Measurements from ENCODE around the gene BROX.

The BROX gene

DNA sequence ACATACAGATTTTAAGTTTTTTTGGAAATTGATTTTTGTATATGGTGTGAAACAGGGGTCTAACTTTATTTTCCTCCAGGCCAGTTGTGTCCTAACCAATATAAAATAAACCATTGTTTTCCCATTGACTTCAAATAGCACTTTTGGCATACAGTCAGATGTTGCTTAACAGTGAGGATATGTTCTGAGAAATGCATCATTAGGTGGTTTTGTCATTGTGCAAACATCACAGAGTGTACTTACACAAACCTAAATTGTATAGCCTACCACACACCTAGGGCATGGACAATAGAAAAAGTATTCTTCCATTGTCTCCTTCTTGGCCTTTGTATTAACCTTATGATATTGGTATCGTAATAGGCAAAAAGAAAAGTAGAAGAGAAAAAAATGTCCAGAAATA lies 65.1 kb downstream of the BROX start:
- no peak overlapping the region for H3K4me3 ChIP-seq (ENCODE audit: insufficient read depth, low read length, poor library complexity, severe bottlenecking)
- no peaks in the 10 kb centered on the region for H3K9me3 ChIP-seq (ENCODE audit: insufficient read depth, low read length)
- H3F3A ChIP-seq (ENCODE audit: insufficient read depth): no peaks in the 10 kb centered on the region; the same call in 1 of the 2 replicates
- no peaks in the 10 kb centered on the region for H3K27me3 ChIP-seq (ENCODE audit: low read length)
- TF ChIP-seq, protein P1, sequence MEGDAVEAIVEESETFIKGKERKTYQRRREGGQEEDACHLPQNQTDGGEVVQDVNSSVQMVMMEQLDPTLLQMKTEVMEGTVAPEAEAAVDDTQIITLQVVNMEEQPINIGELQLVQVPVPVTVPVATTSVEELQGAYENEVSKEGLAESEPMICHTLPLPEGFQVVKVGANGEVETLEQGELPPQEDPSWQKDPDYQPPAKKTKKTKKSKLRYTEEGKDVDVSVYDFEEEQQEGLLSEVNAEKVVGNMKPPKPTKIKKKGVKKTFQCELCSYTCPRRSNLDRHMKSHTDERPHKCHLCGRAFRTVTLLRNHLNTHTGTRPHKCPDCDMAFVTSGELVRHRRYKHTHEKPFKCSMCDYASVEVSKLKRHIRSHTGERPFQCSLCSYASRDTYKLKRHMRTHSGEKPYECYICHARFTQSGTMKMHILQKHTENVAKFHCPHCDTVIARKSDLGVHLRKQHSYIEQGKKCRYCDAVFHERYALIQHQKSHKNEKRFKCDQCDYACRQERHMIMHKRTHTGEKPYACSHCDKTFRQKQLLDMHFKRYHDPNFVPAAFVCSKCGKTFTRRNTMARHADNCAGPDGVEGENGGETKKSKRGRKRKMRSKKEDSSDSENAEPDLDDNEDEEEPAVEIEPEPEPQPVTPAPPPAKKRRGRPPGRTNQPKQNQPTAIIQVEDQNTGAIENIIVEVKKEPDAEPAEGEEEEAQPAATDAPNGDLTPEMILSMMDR (IDR thresholded peaks at IDR 0.05; ENCODE audit: insufficient read depth, low read length, poor library complexity, severe bottlenecking): no peak
- TF ChIP-seq EZH2phosphoT487 (conservative IDR thresholded peaks at IDR 0.05; ENCODE audit: low read length): no peak
- no peak overlapping the region for H3K4me2 ChIP-seq (ENCODE audit: low read depth, low read length, poor library complexity, severe bottlenecking)
- H3K79me2 ChIP-seq (ENCODE audit: insufficient read depth, low read length): no peaks in the 10 kb centered on the region
- H3K27ac ChIP-seq (ENCODE audit: low read depth, low read length): no peak overlapping the region
- no peaks in the 10 kb centered on the region for H4K20me1 ChIP-seq (ENCODE audit: low read depth, low read length)
- H3K9me2 ChIP-seq (replicated peaks; ENCODE audit: insufficient read depth, low read length): no peaks in the 10 kb centered on the region
- no peaks in the 10 kb centered on the region for H3K36me3 ChIP-seq (ENCODE audit: low read length)
- no peak overlapping the region for H2AFZ ChIP-seq (ENCODE audit: low read depth, low read length, severe bottlenecking)
- H3K9ac ChIP-seq (ENCODE audit: low read length): no peak overlapping the region

DNA sequence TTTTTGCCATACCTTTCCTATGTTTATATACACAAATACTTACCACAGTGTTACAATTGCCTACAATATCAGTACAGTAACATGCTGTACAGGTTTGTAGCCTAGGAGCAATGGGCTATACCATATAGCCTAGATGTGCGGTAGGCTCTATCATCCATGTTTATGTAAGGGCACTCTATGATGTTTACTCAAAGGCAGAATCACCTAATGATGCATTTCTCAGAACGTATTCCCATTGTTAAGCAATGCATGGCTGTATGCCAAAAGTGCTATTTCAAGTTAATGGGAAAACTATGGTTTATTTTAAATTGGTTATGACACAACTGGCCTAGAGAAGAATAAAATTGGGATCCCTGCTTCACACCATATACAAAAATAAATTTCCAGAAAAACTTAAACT lies 65.6 kb downstream of the BROX start:
- Histone ChIP-seq H4K20me1 (ENCODE audit: low read depth, low read length) (no peaks in the 10 kb centered on the region), H2AFZ (ENCODE audit: low read depth, low read length, severe bottlenecking) (no peak overlapping the region), H3K9me3 (ENCODE audit: insufficient read depth, low read length) (no peaks in the 10 kb centered on the region), H3K27ac (ENCODE audit: low read depth, low read length) (no peak overlapping the region), H3K79me2 (ENCODE audit: insufficient read depth, low read length) (no peaks in the 10 kb centered on the region), H3K27me3 (ENCODE audit: low read length) (no peaks in the 10 kb centered on the region), H3K4me3 (ENCODE audit: insufficient read depth, low read length, poor library complexity, severe bottlenecking) (no peak overlapping the region), H3K9ac (ENCODE audit: low read length) (no peak overlapping the region), H3K9me2 (replicated peaks; ENCODE audit: insufficient read depth, low read length) (no peaks in the 10 kb centered on the region), H3F3A (ENCODE audit: insufficient read depth) (no peaks in the 10 kb centered on the region; the same call in 1 of the 2 replicates), H3K36me3 (ENCODE audit: low read length) (no peaks in the 10 kb centered on the region), H3K4me2 (ENCODE audit: low read depth, low read length, poor library complexity, severe bottlenecking) (no peak overlapping the region)
- TF ChIP-seq, protein P1 (IDR thresholded peaks at IDR 0.05; ENCODE audit: insufficient read depth, low read length, poor library complexity, severe bottlenecking): no peak
- TF ChIP-seq EZH2phosphoT487 (conservative IDR thresholded peaks at IDR 0.05; ENCODE audit: low read length): no peak

DNA sequence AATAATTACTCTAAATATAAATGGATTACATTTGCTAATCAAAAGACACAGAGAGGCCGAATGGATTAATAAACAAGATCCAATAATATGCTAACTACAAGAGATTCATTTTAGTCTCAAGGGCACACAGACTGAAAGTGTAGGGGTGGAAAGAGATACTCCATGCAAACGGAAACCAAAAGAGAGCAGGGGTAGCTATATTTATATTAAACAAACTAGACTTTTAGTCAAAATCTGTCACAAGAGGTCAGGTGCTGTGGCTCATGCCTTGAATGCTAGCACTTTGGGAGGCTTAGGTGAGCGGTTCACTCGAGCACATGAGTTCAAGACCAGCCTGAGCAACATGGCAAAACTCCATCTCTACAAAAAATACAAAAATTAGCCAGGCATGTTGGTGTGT lies 68.9 kb downstream of the BROX start:
- no peak overlapping the region for H3K4me3 ChIP-seq (ENCODE audit: insufficient read depth, low read length, poor library complexity, severe bottlenecking)
- H3F3A ChIP-seq (ENCODE audit: insufficient read depth): no peaks in the 10 kb centered on the region
- H3K4me2 ChIP-seq (ENCODE audit: low read depth, low read length, poor library complexity, severe bottlenecking): no peak overlapping the region
- H3K36me3 ChIP-seq (ENCODE audit: low read length): no peaks in the 10 kb centered on the region
- no peak overlapping the region for H3K27ac ChIP-seq (ENCODE audit: low read depth, low read length)
- H3K9ac ChIP-seq (ENCODE audit: low read length): no peak overlapping the region
- no peaks in the 10 kb centered on the region for H3K27me3 ChIP-seq (ENCODE audit: low read length)
- H3K9me2 ChIP-seq (replicated peaks; ENCODE audit: insufficient read depth, low read length): no peaks in the 10 kb centered on the region
- H2AFZ ChIP-seq (ENCODE audit: low read depth, low read length, severe bottlenecking): no peak overlapping the region
- no peaks in the 10 kb centered on the region for H4K20me1 ChIP-seq (ENCODE audit: low read depth, low read length)
- H3K9me3 ChIP-seq (ENCODE audit: insufficient read depth, low read length): no peaks in the 10 kb centered on the region
- H3K79me2 ChIP-seq (ENCODE audit: insufficient read depth, low read length): no peaks in the 10 kb centered on the region
- TF ChIP-seq EZH2phosphoT487 (conservative IDR thresholded peaks at IDR 0.05; ENCODE audit: low read length): no peak
- TF ChIP-seq, protein P1 (IDR thresholded peaks at IDR 0.05; ENCODE audit: insufficient read depth, low read length, poor library complexity, severe bottlenecking): no peak
